Endometrium (tissue), 2 donors: Measurements from ENCODE around the gene MORN1.
"Not testable (repeated sequence)": the region's sequence is repeated elsewhere in the genome, so short reads cannot be mapped to it uniquely, and the experiment has no call there.

Experiments used
- FAIRE-seq: peaks from 2 replicates; lab custom pipeline; 2012; peaks lifted over from hg19 to GRCh38; lab: Jason Lieb, UNC
- donor health status: control.
- donor health status: control.

Gene MORN1

GRCh38 chr1:2335721-2336455, 55.5 kb downstream of the MORN1 start:
- FAIRE-seq: no peak

DNA sequence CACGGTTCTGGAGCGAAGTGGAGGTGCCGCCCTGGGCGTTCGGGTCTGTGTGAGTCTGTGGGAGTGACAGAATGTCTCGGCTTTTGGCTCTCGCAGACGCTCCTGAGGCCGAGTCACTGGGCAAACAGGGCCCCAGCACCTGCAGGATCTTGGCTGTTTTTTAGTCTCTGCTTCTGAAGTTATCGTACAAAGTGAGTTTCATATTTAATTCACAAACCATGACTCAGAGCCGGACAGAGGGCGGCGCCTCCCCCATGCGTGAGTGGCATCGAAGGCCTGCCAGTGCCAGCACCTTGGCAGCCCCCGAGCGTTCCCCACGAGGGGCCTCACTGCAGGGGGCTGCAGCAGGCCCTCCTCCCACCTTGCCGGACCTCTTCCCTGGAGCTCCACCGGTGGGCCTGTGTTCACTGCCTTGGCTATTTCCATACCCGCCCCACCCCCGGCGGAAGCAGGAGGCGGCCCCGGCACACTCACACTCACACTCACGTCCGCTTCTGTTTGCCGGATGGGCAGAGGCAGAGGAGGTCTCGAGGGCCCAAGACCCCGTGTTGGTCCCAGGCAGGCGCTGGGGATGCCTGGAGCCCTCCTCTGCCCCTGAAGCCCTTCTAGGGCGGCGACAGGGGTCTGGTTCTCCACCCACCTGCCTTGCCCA, 56.3 kb downstream of the MORN1 start:
- no peak for FAIRE-seq

- no peak for FAIRE-seq
Observed at GRCh38 chr1:2334366-2334765, 57.0 kb downstream of the MORN1 start.

GRCh38 chr1:2331580-2331979, 59.8 kb downstream of the MORN1 start:
- FAIRE-seq: not testable (repeated sequence)

DNA sequence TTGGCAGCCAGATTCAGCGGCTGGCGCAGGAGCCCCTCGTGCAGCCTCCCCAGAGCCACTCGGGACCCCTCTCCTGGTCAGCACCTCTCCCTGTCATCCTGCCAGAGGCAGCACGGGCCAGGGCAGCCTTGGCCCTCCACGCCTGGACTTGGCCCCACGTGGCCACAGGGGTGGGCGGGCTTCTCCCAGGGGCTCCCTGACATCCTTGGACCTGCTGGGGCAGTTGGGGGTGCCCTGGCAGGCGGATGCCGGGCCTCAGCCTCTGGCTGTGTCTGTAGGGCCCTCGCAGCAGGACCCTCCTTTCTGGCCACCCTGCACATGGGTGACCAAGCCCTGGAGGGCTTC, 60.2 kb downstream of the MORN1 start:
- no peak for FAIRE-seq

DNA sequence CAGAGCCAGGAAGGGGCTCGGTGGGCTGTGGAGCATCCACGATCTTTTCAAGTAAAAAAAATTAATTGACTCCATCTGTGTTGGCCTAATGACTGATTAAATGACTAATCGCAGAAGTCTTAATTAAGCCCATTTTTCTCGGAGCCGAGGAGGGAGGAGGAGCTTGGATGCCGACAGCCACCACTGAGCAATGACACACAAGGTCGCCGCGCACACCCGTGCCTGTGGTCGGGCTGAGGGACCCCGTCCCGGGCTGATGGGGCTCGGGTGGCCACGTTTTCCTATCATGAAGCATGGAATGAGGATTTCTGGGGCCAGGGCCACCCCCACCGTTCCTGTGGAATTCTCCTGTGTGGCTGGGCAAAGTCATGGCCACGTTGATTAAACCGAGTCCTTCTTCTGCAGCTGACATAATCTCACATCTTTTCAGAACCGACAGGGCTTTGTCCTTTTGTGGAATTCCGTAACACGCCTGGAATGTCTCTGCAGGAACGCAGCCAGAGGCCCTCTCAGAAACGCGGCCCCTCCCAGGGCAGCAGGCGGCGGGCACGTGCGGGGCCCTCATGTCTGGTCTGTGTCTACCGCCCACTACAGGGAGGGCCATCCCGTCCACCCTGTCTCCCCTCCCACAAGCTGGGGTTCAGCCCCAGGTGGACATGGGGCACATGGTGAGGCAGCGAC, 60.7 kb downstream of the MORN1 start:
- FAIRE-seq: no peak

GRCh38 chr1:2330035-2330434, 61.3 kb downstream of the MORN1 start:
- FAIRE-seq: no peak

GRCh38 chr1:2328676-2329455, 62.5 kb downstream of the MORN1 start:
- no peak for FAIRE-seq

DNA sequence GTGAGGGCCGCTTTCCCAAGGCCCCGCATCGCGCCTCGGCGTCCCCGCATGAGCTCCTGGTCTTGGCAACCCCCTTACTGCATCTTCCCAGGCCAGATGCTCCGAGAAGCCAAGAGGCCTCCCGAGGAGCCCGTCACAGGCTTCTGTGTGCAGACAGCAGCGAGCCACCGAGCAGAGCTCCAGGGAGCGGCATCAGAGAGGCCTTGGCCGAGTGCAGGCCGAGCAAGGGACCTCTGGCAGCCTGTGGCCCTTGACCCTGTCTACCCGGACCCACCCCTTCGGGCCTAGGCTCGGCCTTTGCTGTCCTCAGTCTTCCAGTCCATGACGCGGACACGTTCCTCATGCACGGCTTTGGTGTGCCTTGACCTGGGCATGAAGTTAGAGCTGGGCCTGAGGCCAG, 63.5 kb downstream of the MORN1 start:
- no peak for FAIRE-seq

GRCh38 chr1:2327162-2327561, 64.2 kb downstream of the MORN1 start:
- peak; percentile 73 for FAIRE-seq

DNA sequence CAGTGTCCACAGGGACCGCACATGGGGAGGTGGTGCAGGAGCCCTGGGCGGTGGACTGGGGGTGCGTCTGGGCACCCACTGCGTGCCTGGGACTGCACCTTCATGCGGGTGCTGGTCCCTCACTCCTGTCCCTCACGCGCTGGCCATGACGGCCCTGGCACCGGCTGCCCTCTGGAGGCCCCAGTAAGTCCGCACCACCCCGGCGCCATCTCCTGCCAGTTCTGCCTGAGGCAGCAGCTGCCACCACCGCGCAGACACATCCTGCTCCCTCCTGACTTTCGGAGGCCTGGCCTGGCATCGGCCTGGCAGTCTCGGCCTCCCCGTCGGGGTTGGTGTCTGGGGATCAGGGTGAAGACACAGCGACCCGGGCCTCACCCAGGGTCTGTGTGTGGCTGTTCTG, 64.8 kb downstream of the MORN1 start:
- no peak for FAIRE-seq

DNA sequence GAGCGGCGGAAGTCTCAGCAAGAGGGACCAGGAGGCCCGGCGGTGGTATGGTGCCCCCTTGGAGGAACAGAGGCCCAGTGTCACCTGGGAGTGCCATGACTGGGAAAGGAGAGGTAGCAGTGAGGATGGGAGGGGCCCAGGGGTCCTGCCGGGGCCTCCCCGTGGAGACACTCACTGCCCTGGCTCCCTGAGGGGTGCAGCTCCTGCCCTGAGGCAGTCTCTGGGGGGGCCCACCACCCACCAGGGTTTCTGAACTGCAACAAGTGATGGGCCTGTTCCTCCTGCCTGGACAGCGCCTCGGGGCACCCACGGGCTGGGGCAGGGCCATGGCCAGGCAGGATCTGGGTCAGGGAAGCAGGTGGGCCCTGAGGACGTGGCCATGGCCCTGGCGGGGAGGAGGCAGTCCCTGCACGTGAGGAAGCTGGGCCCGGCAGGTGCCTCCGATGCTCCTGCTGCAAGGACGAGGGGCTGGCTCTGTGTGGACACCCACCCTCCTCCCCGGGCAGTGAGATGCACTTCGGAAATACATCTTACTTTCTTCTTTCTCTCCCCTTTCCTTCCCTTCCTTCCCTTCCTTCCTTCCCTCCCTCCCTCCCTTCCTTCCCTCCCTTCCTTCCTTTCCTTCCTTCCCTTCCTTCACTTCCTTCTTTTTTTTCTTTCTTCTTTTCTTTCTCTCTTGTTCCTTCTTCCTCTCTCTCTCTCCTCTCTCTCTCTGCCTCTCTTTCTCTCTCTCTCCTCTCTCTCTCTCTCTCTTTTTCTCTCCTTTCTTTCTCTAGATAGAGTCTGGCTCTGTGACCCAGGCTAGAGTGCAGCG, 66.6 kb downstream of the MORN1 start:
- FAIRE-seq: no peak

- FAIRE-seq: no peak
Observed at GRCh38 chr1:2323451-2323974, 67.8 kb downstream of the MORN1 start.

- FAIRE-seq: no peak
Observed at GRCh38 chr1:2322581-2323211, 68.7 kb downstream of the MORN1 start.

GRCh38 chr1:2322065-2322571, 69.2 kb downstream of the MORN1 start:
- FAIRE-seq: peak; percentile 15

DNA sequence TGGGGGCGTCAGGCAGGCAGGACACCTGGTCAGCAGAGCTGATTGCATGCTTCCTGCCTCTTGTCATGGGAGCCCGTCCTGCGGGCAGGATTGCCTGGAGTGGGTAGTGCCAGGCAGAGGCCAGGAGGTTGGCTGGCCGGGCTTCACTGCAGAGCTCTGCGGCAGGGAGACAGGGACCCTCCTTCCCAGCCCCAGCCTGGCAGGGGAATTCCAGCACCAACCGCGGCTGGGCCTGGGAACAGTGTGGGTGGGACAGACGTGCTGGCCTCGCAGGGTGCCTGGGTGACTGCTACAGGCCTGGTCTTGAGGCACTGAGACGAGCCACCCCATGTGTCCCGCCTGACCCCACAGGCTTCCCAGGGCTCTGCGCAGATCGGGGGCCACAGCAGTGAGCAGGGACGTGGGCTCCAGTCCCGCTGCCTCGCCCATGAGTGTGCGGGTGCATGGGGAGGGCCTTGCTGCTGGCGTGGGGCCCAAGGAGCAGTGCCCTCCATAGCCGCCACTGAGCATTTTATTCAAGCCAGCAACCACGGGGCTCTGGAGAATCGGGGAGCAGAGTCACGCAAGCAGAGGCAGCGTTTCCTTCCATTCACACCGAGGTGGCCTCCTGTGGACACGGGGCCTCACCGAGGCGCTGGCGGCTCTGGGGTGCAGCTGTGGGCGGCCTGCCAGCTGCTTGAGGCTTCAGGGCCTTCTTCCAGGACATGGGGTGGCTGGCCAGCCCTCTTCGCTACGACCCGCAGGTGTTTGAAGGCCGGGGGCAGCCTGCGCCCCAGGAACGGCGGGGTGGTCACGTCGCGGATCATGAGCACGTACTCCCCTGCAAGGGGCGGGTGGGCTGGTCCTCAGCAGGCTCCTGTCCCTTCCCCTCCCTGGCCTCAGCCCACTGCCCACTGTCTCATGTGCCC, 70.3 kb downstream of the MORN1 start:
- FAIRE-seq: no peak

GRCh38 chr1:2320006-2320405, 71.3 kb downstream of the MORN1 start:
- no peak for FAIRE-seq

- no peak for FAIRE-seq
Observed at GRCh38 chr1:2319291-2319690, 72.1 kb downstream of the MORN1 start.
